ENCODE data around the gene RFX7.

GRCh38 chr15:56251315-56252095 lies 7.8 kb upstream of the RFX7 start:
- TF ChIP-seq, protein P1, sequence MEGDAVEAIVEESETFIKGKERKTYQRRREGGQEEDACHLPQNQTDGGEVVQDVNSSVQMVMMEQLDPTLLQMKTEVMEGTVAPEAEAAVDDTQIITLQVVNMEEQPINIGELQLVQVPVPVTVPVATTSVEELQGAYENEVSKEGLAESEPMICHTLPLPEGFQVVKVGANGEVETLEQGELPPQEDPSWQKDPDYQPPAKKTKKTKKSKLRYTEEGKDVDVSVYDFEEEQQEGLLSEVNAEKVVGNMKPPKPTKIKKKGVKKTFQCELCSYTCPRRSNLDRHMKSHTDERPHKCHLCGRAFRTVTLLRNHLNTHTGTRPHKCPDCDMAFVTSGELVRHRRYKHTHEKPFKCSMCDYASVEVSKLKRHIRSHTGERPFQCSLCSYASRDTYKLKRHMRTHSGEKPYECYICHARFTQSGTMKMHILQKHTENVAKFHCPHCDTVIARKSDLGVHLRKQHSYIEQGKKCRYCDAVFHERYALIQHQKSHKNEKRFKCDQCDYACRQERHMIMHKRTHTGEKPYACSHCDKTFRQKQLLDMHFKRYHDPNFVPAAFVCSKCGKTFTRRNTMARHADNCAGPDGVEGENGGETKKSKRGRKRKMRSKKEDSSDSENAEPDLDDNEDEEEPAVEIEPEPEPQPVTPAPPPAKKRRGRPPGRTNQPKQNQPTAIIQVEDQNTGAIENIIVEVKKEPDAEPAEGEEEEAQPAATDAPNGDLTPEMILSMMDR (conservative IDR thresholded peaks at IDR 0.05; ENCODE audit: low read depth, low read length), result no peak
- TF ChIP-seq EZH2 (IDR thresholded peaks at IDR 0.05; ENCODE audit: borderline replicate concordance, low read depth, low read length, poor library complexity, severe bottlenecking), result no peak
